Measurements from ENCODE around the gene ADAR. TPM values are rescaled to one million over a fixed set of nuclear protein-coding genes. Genes with fewer than 3 reads are reported as not detected.

Gene ADAR
- total RNA-seq, 1 donor from 2014 or later: 83.7 TPM

GRCh38 chr1:154584267-154584994 is 23.6 kb downstream of the ADAR start:
- no peak for ATAC-seq
- no peak for DNase-seq (ENCODE audit: low spot score)

GRCh38 chr1:154583773-154584172 is 24.2 kb downstream of the ADAR start:
- no peak for ATAC-seq
- no peak for DNase-seq (ENCODE audit: low spot score)

GRCh38 chr1:154582885-154583284 is 25.1 kb downstream of the ADAR start:
- ATAC-seq: no peak
- no peak for DNase-seq (ENCODE audit: low spot score)

GRCh38 chr1:154581766-154582165 is 26.2 kb downstream of the ADAR start:
- DNase-seq (ENCODE audit: low spot score): no peak
- no peak for ATAC-seq

- DNase-seq (ENCODE audit: low spot score) (no peak), ATAC-seq (no peak)
Observed at GRCh38 chr1:154579374-154579773, 28.6 kb downstream of the ADAR start.

GRCh38 chr1:154578058-154578418 is 29.9 kb downstream of the ADAR start:
- ATAC-seq (peak; percentile 33), DNase-seq (ENCODE audit: low spot score) (no peak)

- ATAC-seq: peak; percentile 6
- no peak for DNase-seq (ENCODE audit: low spot score)
Observed at GRCh38 chr1:154577346-154578057, 30.5 kb downstream of the ADAR start.

GRCh38 chr1:154575951-154576566 is 31.9 kb downstream of the ADAR start:
- ATAC-seq: peak; percentile 12
- no peak for DNase-seq (ENCODE audit: low spot score)

GRCh38 chr1:154575147-154575927 is 32.6 kb downstream of the ADAR start:
- ATAC-seq: no peak

GRCh38 chr1:154574716-154575115 is 33.3 kb downstream of the ADAR start:
- ATAC-seq (no peak), DNase-seq (ENCODE audit: low spot score) (no peak)

More at GRCh38 chr1:154575147-154575927, 32.6 kb downstream of the ADAR start:
- DNase-seq (ENCODE audit: low spot score): no peak

- ATAC-seq (no peak), DNase-seq (ENCODE audit: low spot score) (no peak)
Observed at GRCh38 chr1:154573168-154573510, 34.8 kb downstream of the ADAR start.

GRCh38 chr1:154572468-154573167 is 35.4 kb downstream of the ADAR start:
- ATAC-seq (no peak), DNase-seq (ENCODE audit: low spot score) (no peak)

GRCh38 chr1:154571964-154572288 is 36.1 kb downstream of the ADAR start:
- DNase-seq (ENCODE audit: low spot score) (no peak), ATAC-seq (no peak)

GRCh38 chr1:154571244-154571963 is 36.6 kb downstream of the ADAR start:
- ATAC-seq: no peak
- DNase-seq (ENCODE audit: low spot score): no peak

- peak; percentile 6 for ATAC-seq
Observed at GRCh38 chr1:154568157-154568815, 39.7 kb downstream of the ADAR start.

GRCh38 chr1:154567386-154568156 is 40.4 kb downstream of the ADAR start, which contains the start of gene CHRNB2:
Gene CHRNB2, plus strand, starts transcription at chr1:154567778. Its CDS starts 267 bp downstream, at chr1:154568045.
- DNase-seq (ENCODE audit: low spot score) (peak; percentile 64), ATAC-seq (peak; percentile 99)

More at GRCh38 chr1:154568157-154568815, 39.7 kb downstream of the ADAR start:
- no peak for DNase-seq (ENCODE audit: low spot score)

- no peak for ATAC-seq
Observed at GRCh38 chr1:154565876-154566275, 42.1 kb downstream of the ADAR start.

GRCh38 chr1:154559466-154560044 is 48.4 kb downstream of the ADAR start:
- ATAC-seq: peak; percentile 82
- peak; percentile 88 for DNase-seq (ENCODE audit: low spot score)

More at GRCh38 chr1:154565876-154566275, 42.1 kb downstream of the ADAR start:
- DNase-seq (ENCODE audit: low spot score): no peak
